HepG2 (cell line): ENCODE measurements around the gene TANGO6. TPM values are rescaled to one million over a fixed set of nuclear protein-coding genes. Genes with fewer than 3 reads are reported as not detected.
A peak's percentile ranks its signal among the peaks of the same experiment; 100 is the strongest.

Experiments
- ATF5 ChIP-seq: sonication (generic); formaldehyde crosslinking; IDR thresholded peaks from 2 replicates; pipeline ENCODE4 v1.4.0; 2020; ENCODE audit warnings: mild to moderate bottlenecking, low read depth, missing genetic modification reagents
- EED ChIP-seq: sonication (generic); formaldehyde crosslinking; IDR thresholded peaks from 2 replicates; pipeline ENCODE4 v1.5.0; 2020; ENCODE audit warnings: mild to moderate bottlenecking, missing genetic modification reagents
- ERF ChIP-seq: IDR thresholded peaks from 2 replicates; pipeline ENCODE4 v1.6.1; 2018; ENCODE audit warnings: missing biosample characterization, missing genetic modification reagents
- FOXA3 ChIP-seq: IDR thresholded peaks from 2 replicates; pipeline ENCODE4 v1.6.1; 2016; ENCODE audit warnings: missing genetic modification reagents, missing compliant biosample characterization
- NPAS2 ChIP-seq: sonication (generic); formaldehyde crosslinking; IDR thresholded peaks from 2 replicates; pipeline ENCODE4 v1.8.0; 2022; ENCODE audit warnings: mild to moderate bottlenecking, missing genetic modification reagents, borderline replicate concordance
- REL ChIP-seq: sonication (generic); formaldehyde crosslinking; conservative IDR thresholded peaks from 2 replicates; pipeline ENCODE4 v1.8.0; 2022; ENCODE audit warnings: mild to moderate bottlenecking, missing genetic modification reagents, moderate library complexity
- SMAD3 ChIP-seq: sonication (generic); formaldehyde crosslinking; IDR thresholded peaks from 2 replicates; pipeline ENCODE4 v1.4.0; 2020; ENCODE audit warnings: missing genetic modification reagents
- SNAPC5 ChIP-seq: sonication (generic); formaldehyde crosslinking; IDR thresholded peaks from 2 replicates; pipeline ENCODE4 v1.8.1; 2023; ENCODE audit warnings: mild to moderate bottlenecking, missing genetic modification reagents, borderline replicate concordance
- SP4 ChIP-seq: sonication (generic); formaldehyde crosslinking; IDR thresholded peaks from 2 replicates; pipeline ENCODE4 v1.8.1; 2023; ENCODE audit warnings: mild to moderate bottlenecking, missing genetic modification reagents
- ZBTB33 ChIP-seq: sonication (generic); formaldehyde crosslinking; IDR thresholded peaks from 2 replicates; pipeline ENCODE4 v1.4.0; 2020; ENCODE audit warnings: missing genetic modification reagents
- ZNF232 ChIP-seq: sonication (generic); formaldehyde crosslinking; IDR thresholded peaks from 2 replicates; pipeline ENCODE4 v1.4.0; 2020; ENCODE audit warnings: missing genetic modification reagents, borderline replicate concordance
- ZNF282 ChIP-seq: fragments of 450-650 bp; IDR thresholded peaks from 2 replicates; pipeline ENCODE4 v1.6.1; 2018; ENCODE audit not compliant: partially characterized antibody
- ZNF547 ChIP-seq: sonication (generic); formaldehyde crosslinking; IDR thresholded peaks from 2 replicates; pipeline ENCODE4 v1.5.1; 2020; ENCODE audit warnings: mild to moderate bottlenecking, missing genetic modification reagents
- ZNF577 ChIP-seq: sonication (generic); formaldehyde crosslinking; IDR thresholded peaks from 2 replicates; pipeline ENCODE4 v1.4.0; 2020; ENCODE audit warnings: mild to moderate bottlenecking, low read depth, missing genetic modification reagents, borderline replicate concordance
- ZNF616 ChIP-seq: sonication (generic); formaldehyde crosslinking; IDR thresholded peaks from 2 replicates; pipeline ENCODE4 v1.5.0; 2020; ENCODE audit warnings: low read depth, mild to moderate bottlenecking, missing genetic modification reagents
- polyA plus RNA-seq, 8 experiments: library from polyadenylated mRNA; depleted of rRNA in 3 of 8; stranded (reverse) in 7 of 8; unstranded in 1 of 8; fragments of >200 nt; fragmentation: Illumina TruSeq in 4 of 8; extraction: Trizol in 4 of 8; gene quantifications; 2 replicates each; pipeline versions ENCODE4 v1.2.1 to v1.2.3, GENCODE V29; 2011 to 2016; ENCODE audit warnings: low read depth in 4 of 8, missing spikeins in 1 of 8, mixed read lengths in 1 of 8; ENCODE audit not compliant: insufficient read depth in 1 of 8
- total RNA-seq, 5 experiments: library from RNA; depleted of rRNA; stranded (reverse); fragments of >200 nt; fragmentation: Illumina TruSeq; extraction: Trizol; gene quantifications; 2 replicates each; pipeline ENCODE4 v1.2.3, GENCODE V29; 2016; ENCODE audit warnings: low read depth in 1 of 5
- TF ChIP-seq, protein P1 (sequence below), 2 experiments: sonication (generic) in 1 of 2; formaldehyde crosslinking in 1 of 2; IDR thresholded peaks; 2 replicates each; pipeline versions ENCODE4 v1.6.1 to v1.9.0; 2014 to 2022; ENCODE audit warnings: antibody characterized with exemption in 1 of 2, borderline replicate concordance in 1 of 2, inconsistent platforms in 1 of 2, low read depth in 1 of 2, missing genetic modification reagents in 1 of 2
- TF ChIP-seq, protein P2 (sequence below): sonication (generic); formaldehyde crosslinking; IDR thresholded peaks from 2 replicates; pipeline ENCODE4 v1.9.0; 2022; ENCODE audit warnings: low read depth, missing genetic modification reagents

Gene TANGO6
- total and polyA plus RNA-seq, 2 of the 13 experiments (the other 11 are each of a cell fraction or from before 2014, with no cell fraction given) = 7.2 to 13.3 TPM

GRCh38 chr16:69089091-69089910, 246.0 kb downstream of the TANGO6 start (continued):
- TF ChIP-seq ZNF232 (CRISPR knock-in tag) = no peak; the same call in 1 of the 2 replicates
- 0 out of 2 replicates have a peak, but pooled peaks have one; percentile 59 for TF ChIP-seq ZNF616 (CRISPR knock-in tag)
- TF ChIP-seq NPAS2 = no peak
- no peak for TF ChIP-seq REL
- TF ChIP-seq SMAD3 (CRISPR knock-in tag) = no peak
- TF ChIP-seq ZNF547 = peak; percentile 94
- TF ChIP-seq ERF (CRISPR knock-in tag) = no peak
- TF ChIP-seq ATF5 (CRISPR knock-in tag) = no peak
- 0 out of 2 replicates have a peak, but pooled peaks have one; percentile 57 for TF ChIP-seq SNAPC5 (CRISPR knock-in tag)
- TF ChIP-seq, protein P1, sequence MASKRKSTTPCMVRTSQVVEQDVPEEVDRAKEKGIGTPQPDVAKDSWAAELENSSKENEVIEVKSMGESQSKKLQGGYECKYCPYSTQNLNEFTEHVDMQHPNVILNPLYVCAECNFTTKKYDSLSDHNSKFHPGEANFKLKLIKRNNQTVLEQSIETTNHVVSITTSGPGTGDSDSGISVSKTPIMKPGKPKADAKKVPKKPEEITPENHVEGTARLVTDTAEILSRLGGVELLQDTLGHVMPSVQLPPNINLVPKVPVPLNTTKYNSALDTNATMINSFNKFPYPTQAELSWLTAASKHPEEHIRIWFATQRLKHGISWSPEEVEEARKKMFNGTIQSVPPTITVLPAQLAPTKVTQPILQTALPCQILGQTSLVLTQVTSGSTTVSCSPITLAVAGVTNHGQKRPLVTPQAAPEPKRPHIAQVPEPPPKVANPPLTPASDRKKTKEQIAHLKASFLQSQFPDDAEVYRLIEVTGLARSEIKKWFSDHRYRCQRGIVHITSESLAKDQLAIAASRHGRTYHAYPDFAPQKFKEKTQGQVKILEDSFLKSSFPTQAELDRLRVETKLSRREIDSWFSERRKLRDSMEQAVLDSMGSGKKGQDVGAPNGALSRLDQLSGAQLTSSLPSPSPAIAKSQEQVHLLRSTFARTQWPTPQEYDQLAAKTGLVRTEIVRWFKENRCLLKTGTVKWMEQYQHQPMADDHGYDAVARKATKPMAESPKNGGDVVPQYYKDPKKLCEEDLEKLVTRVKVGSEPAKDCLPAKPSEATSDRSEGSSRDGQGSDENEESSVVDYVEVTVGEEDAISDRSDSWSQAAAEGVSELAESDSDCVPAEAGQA (IDR thresholded peaks at IDR 0.05; ENCODE audit: low read depth) = no peak
- TF ChIP-seq, protein P1 (CRISPR knock-in tag; IDR thresholded peaks at IDR 0.05; ENCODE audit: borderline replicate concordance) = no peak
- TF ChIP-seq, protein P2, sequence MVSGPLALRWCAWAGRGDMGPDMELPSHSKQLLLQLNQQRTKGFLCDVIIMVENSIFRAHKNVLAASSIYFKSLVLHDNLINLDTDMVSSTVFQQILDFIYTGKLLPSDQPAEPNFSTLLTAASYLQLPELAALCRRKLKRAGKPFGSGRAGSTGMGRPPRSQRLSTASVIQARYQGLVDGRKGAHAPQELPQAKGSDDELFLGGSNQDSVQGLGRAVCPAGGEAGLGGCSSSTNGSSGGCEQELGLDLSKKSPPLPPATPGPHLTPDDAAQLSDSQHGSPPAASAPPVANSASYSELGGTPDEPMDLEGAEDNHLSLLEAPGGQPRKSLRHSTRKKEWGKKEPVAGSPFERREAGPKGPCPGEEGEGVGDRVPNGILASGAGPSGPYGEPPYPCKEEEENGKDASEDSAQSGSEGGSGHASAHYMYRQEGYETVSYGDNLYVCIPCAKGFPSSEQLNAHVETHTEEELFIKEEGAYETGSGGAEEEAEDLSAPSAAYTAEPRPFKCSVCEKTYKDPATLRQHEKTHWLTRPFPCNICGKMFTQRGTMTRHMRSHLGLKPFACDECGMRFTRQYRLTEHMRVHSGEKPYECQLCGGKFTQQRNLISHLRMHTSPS (CRISPR knock-in tag) = peak; percentile 75
- TF ChIP-seq SP4 (CRISPR knock-in tag) = peak; percentile 65; the same call in 1 of the 2 replicates
- 0 out of 2 replicates have a peak, but pooled peaks have one; percentile 6 for TF ChIP-seq FOXA3 (CRISPR knock-in tag)
- no peak for TF ChIP-seq ZNF577 (CRISPR knock-in tag)
- TF ChIP-seq ZNF282 = no peak
- peak; percentile 29; the same call in 1 of the 2 replicates for TF ChIP-seq ZBTB33 (CRISPR knock-in tag)
- no peak for TF ChIP-seq EED (CRISPR knock-in tag)
